K562 (cell line): ENCODE data around the gene RPS19BP1. TPM values are rescaled to one million over a fixed set of nuclear protein-coding genes. Genes with fewer than 3 reads are reported as not detected.

Experiments
- ETS2 ChIP-seq: IDR thresholded peaks from 2 replicates; pipeline ENCODE4 v1.6.1; 2016; ENCODE audit warnings: borderline replicate concordance, missing genetic modification characterization, mild to moderate bottlenecking, moderate library complexity, missing compliant biosample characterization; ENCODE audit not compliant: poor library complexity, severe bottlenecking
- ETV5 ChIP-seq: sonication (generic); formaldehyde crosslinking; IDR thresholded peaks from 2 replicates; pipeline ENCODE4 v1.4.0; 2020; ENCODE audit warnings: low read depth, mild to moderate bottlenecking, missing genetic modification reagents
- FOS ChIP-seq: IDR thresholded peaks from 3 replicates; pipeline ENCODE4 v1.6.1; 2011; ENCODE audit not compliant: insufficient read length; ENCODE audit errors: extremely low read depth
- FOXP1 ChIP-seq: sonication (generic); formaldehyde crosslinking; IDR thresholded peaks from 2 replicates; pipeline ENCODE4 v1.8.0; 2022; ENCODE audit warnings: mild to moderate bottlenecking, missing genetic modification reagents
- PRMT5 ChIP-seq: sonication (generic); formaldehyde crosslinking; IDR thresholded peaks from 2 replicates; pipeline ENCODE4 v1.5.0; 2020; ENCODE audit warnings: missing genetic modification reagents
- polyA plus RNA-seq, 8 experiments: library from polyadenylated mRNA; depleted of rRNA in 4 of 8; stranded (reverse) in 5 of 8; unstranded in 3 of 8; fragments of >200 nt; fragmentation: Nextera tagmentation in 2 of 8; fragmentation: Illumina TruSeq in 1 of 8; extraction: Ambion mirVana in 2 of 8; extraction: Trizol in 1 of 8; gene quantifications; 2 replicates each; pipeline versions ENCODE4 v1.2.1 to v1.2.3, GENCODE V29; 2011 to 2014; ENCODE audit warnings: inconsistent platforms in 1 of 8, missing spikeins in 1 of 8
- total RNA-seq, 7 experiments: library from RNA; depleted of rRNA in 6 of 7; stranded (reverse); fragments of >200 nt in 6 of 7; fragmentation: Illumina TruSeq in 2 of 7; extraction: Trizol in 2 of 7; gene quantifications; 2 replicates each; pipeline versions ENCODE4 v1.2.1 to v1.2.3, GENCODE V29; 2011 to 2021; ENCODE audit warnings: low replicate concordance in 1 of 7
- TF ChIP-seq, protein P1 (sequence below): fragments of 450-650 bp; IDR thresholded peaks from 2 replicates; pipeline ENCODE4 v1.6.1; 2016; ENCODE audit warnings: mild to moderate bottlenecking, moderate library complexity
- TF ChIP-seq, protein P2 (sequence below): fragments of 450-650 bp; formaldehyde crosslinking; conservative IDR thresholded peaks from 2 replicates; pipeline ENCODE4 v1.4.0; 2022; ENCODE audit warnings: mild to moderate bottlenecking, missing genetic modification characterization
- TF ChIP-seq, protein P3 (sequence below), 2 experiments: IDR thresholded peaks; 2 replicates each; pipeline ENCODE4 v1.6.1; 2011; ENCODE audit warnings: borderline replicate concordance in 1 of 2, control low read depth in 1 of 2, low read depth in 1 of 2, low read length in 1 of 2, mild to moderate bottlenecking in 1 of 2, mixed read lengths in 1 of 2, moderate library complexity in 1 of 2; ENCODE audit not compliant: insufficient read depth in 1 of 2, insufficient read length in 1 of 2, poor library complexity in 1 of 2, severe bottlenecking in 1 of 2; ENCODE audit errors: extremely low read depth in 1 of 2

RPS19BP1 gene
- total and polyA plus RNA-seq, 9 of the 15 experiments (the other 6 are each of a cell fraction or from before 2014, with no cell fraction given) = 3.0 to 223 (median 84.3) TPM

DNA sequence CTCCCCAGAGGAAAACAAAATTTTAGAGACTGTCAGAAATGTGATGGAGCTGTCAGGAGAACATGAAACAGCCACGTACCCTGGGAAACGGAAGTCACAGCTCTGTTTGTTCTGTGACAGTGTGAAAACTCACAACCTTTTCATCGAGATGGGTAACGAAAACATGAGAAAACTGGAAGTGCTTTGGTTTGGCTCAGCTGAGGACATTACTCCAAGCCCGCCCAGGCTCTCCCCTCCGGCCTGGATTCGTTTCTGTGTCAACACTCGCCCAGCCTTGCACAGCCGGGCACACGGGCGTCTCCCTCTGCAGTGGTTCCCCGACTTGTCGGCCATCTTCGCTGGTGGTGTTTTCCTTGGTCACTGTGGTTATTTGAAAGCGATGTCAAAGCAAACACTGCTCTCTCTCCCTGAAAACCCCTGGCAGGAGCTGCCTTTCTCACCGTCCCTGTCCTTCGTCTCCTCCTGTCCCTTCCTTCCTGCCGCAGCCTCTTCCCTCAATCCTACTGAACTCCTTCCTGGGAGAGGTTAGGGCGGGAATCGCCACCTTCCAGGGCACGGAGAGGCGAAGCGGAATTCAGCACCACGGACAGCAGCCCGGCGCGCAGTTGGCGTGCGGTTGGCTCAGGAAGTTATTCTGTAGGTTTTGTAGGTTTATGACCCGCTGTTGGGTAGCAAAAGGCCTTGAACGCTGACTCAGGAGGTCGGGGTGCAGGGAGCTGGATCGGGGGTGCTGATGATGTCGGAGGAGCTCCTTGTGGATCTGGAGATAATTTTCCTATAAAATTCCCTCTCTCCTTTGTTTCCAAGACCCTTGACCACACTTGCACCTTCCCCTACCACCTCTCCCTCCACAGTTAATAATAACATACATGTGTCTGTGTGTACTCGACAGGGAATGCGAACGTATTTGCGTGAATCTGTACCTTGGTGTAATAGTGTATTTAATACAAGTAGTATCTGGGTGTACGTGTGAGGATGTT lies 13.1 kb upstream of the RPS19BP1 start (continued):
- TF ChIP-seq, protein P1, sequence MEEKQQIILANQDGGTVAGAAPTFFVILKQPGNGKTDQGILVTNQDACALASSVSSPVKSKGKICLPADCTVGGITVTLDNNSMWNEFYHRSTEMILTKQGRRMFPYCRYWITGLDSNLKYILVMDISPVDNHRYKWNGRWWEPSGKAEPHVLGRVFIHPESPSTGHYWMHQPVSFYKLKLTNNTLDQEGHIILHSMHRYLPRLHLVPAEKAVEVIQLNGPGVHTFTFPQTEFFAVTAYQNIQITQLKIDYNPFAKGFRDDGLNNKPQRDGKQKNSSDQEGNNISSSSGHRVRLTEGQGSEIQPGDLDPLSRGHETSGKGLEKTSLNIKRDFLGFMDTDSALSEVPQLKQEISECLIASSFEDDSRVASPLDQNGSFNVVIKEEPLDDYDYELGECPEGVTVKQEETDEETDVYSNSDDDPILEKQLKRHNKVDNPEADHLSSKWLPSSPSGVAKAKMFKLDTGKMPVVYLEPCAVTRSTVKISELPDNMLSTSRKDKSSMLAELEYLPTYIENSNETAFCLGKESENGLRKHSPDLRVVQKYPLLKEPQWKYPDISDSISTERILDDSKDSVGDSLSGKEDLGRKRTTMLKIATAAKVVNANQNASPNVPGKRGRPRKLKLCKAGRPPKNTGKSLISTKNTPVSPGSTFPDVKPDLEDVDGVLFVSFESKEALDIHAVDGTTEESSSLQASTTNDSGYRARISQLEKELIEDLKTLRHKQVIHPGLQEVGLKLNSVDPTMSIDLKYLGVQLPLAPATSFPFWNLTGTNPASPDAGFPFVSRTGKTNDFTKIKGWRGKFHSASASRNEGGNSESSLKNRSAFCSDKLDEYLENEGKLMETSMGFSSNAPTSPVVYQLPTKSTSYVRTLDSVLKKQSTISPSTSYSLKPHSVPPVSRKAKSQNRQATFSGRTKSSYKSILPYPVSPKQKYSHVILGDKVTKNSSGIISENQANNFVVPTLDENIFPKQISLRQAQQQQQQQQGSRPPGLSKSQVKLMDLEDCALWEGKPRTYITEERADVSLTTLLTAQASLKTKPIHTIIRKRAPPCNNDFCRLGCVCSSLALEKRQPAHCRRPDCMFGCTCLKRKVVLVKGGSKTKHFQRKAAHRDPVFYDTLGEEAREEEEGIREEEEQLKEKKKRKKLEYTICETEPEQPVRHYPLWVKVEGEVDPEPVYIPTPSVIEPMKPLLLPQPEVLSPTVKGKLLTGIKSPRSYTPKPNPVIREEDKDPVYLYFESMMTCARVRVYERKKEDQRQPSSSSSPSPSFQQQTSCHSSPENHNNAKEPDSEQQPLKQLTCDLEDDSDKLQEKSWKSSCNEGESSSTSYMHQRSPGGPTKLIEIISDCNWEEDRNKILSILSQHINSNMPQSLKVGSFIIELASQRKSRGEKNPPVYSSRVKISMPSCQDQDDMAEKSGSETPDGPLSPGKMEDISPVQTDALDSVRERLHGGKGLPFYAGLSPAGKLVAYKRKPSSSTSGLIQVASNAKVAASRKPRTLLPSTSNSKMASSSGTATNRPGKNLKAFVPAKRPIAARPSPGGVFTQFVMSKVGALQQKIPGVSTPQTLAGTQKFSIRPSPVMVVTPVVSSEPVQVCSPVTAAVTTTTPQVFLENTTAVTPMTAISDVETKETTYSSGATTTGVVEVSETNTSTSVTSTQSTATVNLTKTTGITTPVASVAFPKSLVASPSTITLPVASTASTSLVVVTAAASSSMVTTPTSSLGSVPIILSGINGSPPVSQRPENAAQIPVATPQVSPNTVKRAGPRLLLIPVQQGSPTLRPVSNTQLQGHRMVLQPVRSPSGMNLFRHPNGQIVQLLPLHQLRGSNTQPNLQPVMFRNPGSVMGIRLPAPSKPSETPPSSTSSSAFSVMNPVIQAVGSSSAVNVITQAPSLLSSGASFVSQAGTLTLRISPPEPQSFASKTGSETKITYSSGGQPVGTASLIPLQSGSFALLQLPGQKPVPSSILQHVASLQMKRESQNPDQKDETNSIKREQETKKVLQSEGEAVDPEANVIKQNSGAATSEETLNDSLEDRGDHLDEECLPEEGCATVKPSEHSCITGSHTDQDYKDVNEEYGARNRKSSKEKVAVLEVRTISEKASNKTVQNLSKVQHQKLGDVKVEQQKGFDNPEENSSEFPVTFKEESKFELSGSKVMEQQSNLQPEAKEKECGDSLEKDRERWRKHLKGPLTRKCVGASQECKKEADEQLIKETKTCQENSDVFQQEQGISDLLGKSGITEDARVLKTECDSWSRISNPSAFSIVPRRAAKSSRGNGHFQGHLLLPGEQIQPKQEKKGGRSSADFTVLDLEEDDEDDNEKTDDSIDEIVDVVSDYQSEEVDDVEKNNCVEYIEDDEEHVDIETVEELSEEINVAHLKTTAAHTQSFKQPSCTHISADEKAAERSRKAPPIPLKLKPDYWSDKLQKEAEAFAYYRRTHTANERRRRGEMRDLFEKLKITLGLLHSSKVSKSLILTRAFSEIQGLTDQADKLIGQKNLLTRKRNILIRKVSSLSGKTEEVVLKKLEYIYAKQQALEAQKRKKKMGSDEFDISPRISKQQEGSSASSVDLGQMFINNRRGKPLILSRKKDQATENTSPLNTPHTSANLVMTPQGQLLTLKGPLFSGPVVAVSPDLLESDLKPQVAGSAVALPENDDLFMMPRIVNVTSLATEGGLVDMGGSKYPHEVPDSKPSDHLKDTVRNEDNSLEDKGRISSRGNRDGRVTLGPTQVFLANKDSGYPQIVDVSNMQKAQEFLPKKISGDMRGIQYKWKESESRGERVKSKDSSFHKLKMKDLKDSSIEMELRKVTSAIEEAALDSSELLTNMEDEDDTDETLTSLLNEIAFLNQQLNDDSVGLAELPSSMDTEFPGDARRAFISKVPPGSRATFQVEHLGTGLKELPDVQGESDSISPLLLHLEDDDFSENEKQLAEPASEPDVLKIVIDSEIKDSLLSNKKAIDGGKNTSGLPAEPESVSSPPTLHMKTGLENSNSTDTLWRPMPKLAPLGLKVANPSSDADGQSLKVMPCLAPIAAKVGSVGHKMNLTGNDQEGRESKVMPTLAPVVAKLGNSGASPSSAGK = no peak
- TF ChIP-seq PRMT5 (CRISPR knock-in tag) (no peak), FOXP1 (CRISPR knock-in tag) (peak; percentile 25; the same call in 1 of the 2 replicates), ETS2 (no peak), ETV5 (CRISPR knock-in tag) (0 out of 2 replicates have a peak, but pooled peaks have one; percentile 48), FOS (no peak)
- TF ChIP-seq, protein P2, sequence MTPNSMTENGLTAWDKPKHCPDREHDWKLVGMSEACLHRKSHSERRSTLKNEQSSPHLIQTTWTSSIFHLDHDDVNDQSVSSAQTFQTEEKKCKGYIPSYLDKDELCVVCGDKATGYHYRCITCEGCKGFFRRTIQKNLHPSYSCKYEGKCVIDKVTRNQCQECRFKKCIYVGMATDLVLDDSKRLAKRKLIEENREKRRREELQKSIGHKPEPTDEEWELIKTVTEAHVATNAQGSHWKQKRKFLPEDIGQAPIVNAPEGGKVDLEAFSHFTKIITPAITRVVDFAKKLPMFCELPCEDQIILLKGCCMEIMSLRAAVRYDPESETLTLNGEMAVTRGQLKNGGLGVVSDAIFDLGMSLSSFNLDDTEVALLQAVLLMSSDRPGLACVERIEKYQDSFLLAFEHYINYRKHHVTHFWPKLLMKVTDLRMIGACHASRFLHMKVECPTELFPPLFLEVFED (CRISPR knock-in tag) = no peak
- TF ChIP-seq, protein P3, sequence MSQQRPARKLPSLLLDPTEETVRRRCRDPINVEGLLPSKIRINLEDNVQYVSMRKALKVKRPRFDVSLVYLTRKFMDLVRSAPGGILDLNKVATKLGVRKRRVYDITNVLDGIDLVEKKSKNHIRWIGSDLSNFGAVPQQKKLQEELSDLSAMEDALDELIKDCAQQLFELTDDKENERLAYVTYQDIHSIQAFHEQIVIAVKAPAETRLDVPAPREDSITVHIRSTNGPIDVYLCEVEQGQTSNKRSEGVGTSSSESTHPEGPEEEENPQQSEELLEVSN (IDR thresholded peaks at IDR 0.05; ENCODE audit: borderline replicate concordance in 1 of 2, extremely low read depth in 1 of 2, insufficient read depth in 1 of 2, insufficient read length in 1 of 2, low read depth in 1 of 2, low read length in 1 of 2, poor library complexity in 1 of 2, severe bottlenecking in 1 of 2) = peak in 1 of 2 experiments; percentile 34
